Measurements from ENCODE around the gene OAS1. TPM values are rescaled to one million over a fixed set of nuclear protein-coding genes. Genes with fewer than 3 reads are reported as not detected.

Gene OAS1
- total RNA-seq, 4 donors from 2014 or later, result 22.8 to 111 (median 29.1) TPM

GRCh38 chr12:112964915-112965314 lies 58.2 kb downstream of the OAS1 start:
- DNase-seq (ENCODE audit: low spot score), result no peak
- ATAC-seq (ENCODE audit: low FRiP score), result no peak
- TF ChIP-seq CTCF (IDR thresholded peaks at IDR 0.05), result no peak

GRCh38 chr12:112965643-112966042 lies 58.9 kb downstream of the OAS1 start:
- no peak for TF ChIP-seq CTCF (IDR thresholded peaks at IDR 0.05)
- no peak for DNase-seq (ENCODE audit: low spot score)
- no peak for ATAC-seq (ENCODE audit: low FRiP score)

- ATAC-seq (ENCODE audit: low FRiP score) (no peak), DNase-seq (ENCODE audit: low spot score) (no peak)
- TF ChIP-seq CTCF (IDR thresholded peaks at IDR 0.05), result no peak
Measured at GRCh38 chr12:112967306-112967705, 60.5 kb downstream of the OAS1 start.

- no peak for TF ChIP-seq CTCF (IDR thresholded peaks at IDR 0.05)
- ATAC-seq (ENCODE audit: low FRiP score) (no peak), DNase-seq (ENCODE audit: low spot score) (no peak)
Measured at GRCh38 chr12:112967858-112968257, 61.1 kb downstream of the OAS1 start.

Other genes with a start within 250 kb of the OAS1 start
- under 1 TPM in 1 of 4 donors, not detected in 3; 0.79 TPM for gene RPH3A, start 115.2 kb upstream of the OAS1 start, total RNA-seq
- 10 to 100 TPM in 3 of 4 donors, 1 to 10 TPM in 1; 5.8 to 46.3 (median 17.7) TPM for gene OAS3, start 31.5 kb downstream of the OAS1 start, total RNA-seq
- gene OAS2, start 71.6 kb downstream of the OAS1 start, total RNA-seq, result 10 to 100 TPM in 3 of 4 donors, 1 to 10 TPM in 1; 8.2 to 41.9 (median 13.2) TPM
- 10 to 100 TPM; 30.1 to 80.9 (median 35.5) TPM for gene DTX1, start 149.8 kb downstream of the OAS1 start, total RNA-seq
- not detected for gene RASAL1, start 228.8 kb downstream of the OAS1 start, total RNA-seq
- not detected for gene CFAP73, start 242.8 kb downstream of the OAS1 start, total RNA-seq

Data from omental fat pad (tissue), 4 donors.